HTERT RPE-1 (cell line): ENCODE results near the gene NCKAP1.
"Not testable (repeated sequence)": the region's sequence is repeated elsewhere in the genome, so short reads cannot be mapped to it uniquely, and the experiment has no call there.

Source experiments
- in situ Hi-C: fragments of 300-500 bp; cut with MboI; formaldehyde crosslinking; loops from 4 replicates; pipeline ENCODE4 v1.14.3; 2020; ENCODE audit warnings: low sequenced_read_pairs

Gene NCKAP1

GRCh38 chr2:182915369-182916326, 122.6 kb downstream of the NCKAP1 start:
- in situ Hi-C loops, result no loop called here

GRCh38 chr2:182914852-182915251, 123.4 kb downstream of the NCKAP1 start:
- in situ Hi-C loops, result no loop called here

DNA sequence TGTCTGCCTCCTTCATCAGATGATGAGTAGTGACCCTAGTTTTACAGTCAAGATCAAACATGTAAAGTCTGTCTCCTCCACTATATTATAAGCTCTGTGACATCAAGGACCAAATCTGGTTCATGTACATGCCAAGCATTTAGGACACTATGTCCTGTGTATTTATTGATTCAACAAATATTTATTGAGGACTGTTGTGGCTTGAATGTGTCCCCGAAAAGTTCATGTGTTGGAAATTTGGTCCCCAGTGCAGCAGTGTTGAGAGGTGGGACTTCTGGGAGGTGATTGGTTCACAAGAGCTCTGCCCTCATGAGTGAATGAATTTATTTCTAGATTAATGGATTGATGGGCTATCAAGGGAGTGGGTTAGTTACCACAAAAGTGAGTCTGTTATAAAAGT, 125.2 kb downstream of the NCKAP1 start:
- in situ Hi-C loops, result no loop called here

DNA sequence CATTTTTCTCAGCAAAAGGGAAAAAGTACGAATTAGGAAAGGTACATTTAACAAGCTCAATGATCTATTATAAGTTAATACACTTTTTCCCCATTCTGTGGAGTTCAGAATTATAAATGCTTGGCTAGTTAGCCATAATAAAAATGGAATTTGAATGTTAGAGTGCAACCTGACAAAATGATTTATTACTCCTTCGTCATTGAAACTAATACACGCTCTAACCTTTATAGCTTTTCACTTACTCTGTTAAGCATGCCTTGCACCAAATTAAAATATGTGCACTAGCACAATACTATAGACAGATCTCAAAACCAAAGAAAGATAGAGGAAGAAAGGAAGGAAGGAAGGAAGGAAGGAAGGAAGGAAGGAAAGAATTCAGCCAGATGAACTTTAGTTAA, 125.7 kb downstream of the NCKAP1 start:
- in situ Hi-C loops, result no loop called here

DNA sequence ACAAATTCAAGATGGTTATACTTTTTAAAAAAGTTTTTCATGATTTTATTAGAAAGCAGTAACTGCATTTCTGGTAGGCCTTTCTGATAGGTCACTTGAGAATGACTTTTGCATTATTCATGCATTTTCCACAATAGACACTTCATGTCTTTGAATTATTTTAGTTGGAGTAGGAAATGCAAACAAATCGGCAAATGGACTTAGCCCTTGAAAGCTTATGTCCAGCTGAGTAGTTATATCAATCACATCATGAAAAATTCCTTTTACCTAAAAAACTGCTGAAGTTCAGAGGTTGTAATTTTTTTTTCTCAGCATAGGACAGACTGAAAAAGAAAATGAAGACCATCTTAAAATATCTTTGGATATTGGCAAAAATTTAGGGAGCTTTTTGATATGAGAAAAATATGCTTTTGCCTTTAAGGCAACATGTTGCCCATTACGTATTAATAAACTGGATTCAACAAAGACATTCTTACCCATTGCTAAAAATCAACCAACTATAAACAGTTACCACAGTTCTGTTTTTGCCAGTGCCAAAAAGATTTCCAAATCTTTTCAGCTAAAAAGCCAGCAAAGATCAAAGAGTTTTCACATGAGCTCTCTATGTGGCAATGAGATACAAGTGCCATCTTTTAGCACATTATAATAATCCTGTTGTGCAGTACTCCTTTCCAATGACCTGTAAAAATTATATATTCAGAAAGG, 126.3 kb downstream of the NCKAP1 start:
- in situ Hi-C loops, result no loop called here

GRCh38 chr2:182910965-182911364, 127.3 kb downstream of the NCKAP1 start:
- in situ Hi-C loops, result no loop called here

DNA sequence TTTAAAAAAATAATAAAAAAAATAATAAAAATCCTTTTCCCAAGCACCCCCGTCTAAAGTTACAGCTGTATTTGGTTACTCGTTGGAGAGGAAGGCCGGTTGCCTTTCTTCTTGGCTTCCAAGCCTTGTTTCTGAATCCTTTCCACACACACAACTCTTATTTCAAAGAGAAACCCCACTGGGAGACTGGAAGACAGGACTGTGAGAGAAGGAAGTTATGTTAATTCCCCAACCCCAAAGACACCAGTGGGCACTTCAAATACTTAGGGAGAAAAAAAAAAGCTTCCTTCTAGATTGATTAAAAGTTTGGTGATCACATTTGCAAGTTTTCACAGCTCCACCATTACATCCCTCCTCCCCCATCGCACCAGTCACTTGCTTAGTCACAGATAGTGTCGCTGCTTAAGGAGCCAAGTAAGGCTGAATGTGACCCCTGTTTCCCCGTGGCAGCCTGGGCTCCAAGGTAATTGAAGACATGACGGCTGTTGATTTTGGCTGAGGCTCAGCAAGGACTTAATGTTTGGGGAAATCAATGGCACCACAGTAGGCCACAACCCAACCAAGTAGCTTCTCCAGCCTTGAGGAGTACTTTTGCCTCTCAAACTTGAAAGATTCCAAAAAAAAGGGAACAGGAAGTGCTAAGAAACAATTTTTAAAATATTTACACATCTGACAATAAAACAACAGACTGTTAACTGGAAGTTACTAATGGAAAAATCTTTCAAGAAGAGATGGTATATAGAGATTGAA, 131.0 kb downstream of the NCKAP1 start:
- in situ Hi-C loops, result no loop called here

- in situ Hi-C loops, result no loop called here
These were observed 131.8 kb downstream of the NCKAP1 start for GRCh38 chr2:182906454-182906853.

- in situ Hi-C loops, result no loop called here
These were observed 133.4 kb downstream of the NCKAP1 start for GRCh38 chr2:182904844-182905243.

DNA sequence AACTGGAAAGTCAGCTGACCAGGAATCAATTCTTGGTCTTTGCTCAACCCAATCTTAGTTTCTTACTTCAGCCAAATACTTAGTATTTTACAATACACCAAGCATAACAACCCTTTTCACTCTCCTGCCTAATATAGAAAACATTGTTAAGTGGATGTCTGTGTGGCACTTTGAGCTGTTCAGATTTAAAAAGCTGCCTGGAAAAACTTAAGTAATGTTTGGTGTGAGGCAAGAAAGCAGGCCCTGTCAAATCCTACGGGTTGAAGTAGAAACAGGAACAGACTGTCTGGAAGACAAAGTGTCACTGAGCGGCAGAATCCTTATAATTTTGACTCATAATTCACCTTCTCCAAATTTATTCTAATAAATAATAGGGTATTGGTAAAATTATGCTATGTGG, 134.7 kb downstream of the NCKAP1 start:
- in situ Hi-C loops, result no loop called here

DNA sequence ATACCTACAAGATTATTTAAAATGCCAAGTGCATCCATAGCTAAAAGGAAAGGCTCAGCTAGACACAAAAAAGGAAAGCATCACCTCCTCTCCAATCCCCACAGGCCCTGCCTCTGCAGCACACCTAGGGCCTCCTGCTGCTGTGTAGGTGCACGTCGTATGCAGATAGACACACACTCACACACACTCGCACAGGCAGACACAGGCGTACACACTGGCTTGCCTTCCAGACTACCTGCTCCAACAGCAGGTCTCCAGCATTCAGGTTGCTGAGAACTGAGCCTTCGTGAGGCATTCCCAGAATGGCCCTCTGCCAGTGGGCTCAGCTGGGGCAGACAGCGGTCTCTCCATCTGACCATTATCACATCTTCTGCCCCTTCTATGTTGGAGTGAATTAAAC, 136.5 kb downstream of the NCKAP1 start:
- in situ Hi-C loops, result no loop called here

GRCh38 chr2:182898718-182899117, 139.5 kb downstream of the NCKAP1 start:
- in situ Hi-C loops, result no loop called here

DNA sequence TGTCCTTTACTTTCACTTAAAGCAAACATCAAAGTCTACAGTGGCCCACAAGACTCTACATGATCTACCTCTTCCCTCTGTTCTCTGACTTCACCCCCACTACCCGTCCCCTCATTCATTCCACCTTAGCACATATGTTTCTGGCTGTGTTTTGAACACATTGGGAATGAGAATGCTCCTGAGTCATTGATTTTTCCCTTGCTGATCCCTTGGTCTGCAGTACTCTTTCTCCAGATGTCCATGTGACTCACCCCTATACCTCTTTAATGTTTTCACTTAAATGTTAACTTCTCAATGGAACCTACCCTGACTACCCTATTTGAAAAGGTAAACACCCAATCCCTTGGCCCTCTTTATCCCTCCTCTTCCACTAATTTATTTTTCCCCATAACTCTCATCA, 141.1 kb downstream of the NCKAP1 start:
- in situ Hi-C loops, result no loop called here

DNA sequence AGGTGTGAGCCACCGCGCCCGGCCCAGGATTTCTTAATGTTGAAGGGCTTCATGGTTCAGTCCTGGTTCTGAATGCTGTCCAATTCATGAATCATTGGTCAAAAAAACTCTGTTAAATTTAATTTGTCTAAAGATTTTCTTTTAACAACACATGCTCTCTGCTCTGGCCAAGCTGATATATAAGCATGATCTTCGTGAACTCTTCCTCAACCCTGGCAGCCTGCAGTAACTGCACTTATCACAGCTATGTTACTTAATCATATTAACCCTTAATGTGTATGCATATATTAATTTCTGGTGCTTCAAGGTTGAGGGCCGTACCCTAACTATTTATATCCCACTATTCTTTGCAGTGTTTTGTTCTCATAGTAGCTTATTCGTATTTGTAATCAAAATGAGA, 142.5 kb downstream of the NCKAP1 start:
- in situ Hi-C loops, result no loop called here

- in situ Hi-C loops, result no loop called here
These were observed 143.1 kb downstream of the NCKAP1 start for GRCh38 chr2:182895169-182895568.

DNA sequence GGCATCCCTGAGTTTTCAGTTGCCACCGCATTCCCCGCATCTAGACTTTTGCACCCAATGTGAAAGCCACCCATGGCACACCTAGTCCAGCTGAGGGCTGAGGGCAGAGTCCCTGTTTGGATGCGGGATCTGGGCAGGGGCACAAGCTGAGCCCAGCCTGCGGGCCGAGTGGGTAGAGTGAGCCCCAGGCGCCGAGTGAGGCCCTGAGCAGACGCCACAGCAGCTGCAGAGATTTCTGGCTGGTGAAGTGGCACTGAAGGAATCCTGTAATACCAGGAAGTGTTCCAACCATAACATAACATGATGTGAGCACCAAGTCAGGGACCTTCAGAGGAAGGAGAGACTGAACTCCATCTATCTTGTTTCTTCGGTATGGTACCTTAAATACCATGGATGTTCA, 144.1 kb downstream of the NCKAP1 start:
- in situ Hi-C loops, result no loop called here

DNA sequence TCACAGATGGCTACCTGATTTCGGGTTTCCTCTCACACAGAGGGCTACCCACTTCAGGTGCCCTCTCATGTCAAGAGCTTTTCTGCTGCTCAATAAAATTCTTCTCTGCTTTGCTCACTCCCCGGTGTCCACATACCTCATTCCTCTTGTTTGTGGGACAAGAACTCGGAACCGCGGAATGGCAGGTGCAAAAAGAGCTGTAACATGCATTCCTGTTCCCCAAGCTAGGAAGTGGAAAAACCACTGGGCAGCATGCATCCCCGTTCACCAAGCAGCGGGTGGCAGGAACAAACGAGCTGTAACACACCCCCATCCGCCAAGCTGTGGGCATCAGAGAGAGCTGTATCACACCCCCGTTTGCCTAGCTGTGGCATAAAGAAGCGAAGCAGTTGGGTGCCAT, 144.6 kb downstream of the NCKAP1 start:
- in situ Hi-C loops, result no loop called here

DNA sequence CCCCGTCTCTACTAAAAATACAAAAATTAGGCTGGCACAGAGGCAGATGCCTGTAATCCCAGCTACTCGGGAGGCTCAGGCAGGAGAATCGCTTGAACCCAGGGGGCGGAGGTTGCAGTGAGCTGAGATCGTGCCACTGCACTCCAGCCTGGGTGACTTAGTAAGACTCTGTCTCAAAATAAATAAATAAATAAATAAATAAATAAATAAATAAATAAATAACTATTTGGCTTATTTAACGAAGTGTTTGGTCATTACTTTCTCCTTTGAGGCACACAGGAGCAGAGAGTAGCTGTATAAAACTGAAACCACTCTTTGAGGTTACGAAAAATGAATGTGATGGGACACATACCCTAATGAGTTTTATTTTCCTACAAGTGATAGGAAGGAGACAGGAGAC, 145.2 kb downstream of the NCKAP1 start:
- in situ Hi-C loops, result not testable (repeated sequence)

GRCh38 chr2:182891611-182892010, 146.6 kb downstream of the NCKAP1 start:
- in situ Hi-C loops, result no loop called here

DNA sequence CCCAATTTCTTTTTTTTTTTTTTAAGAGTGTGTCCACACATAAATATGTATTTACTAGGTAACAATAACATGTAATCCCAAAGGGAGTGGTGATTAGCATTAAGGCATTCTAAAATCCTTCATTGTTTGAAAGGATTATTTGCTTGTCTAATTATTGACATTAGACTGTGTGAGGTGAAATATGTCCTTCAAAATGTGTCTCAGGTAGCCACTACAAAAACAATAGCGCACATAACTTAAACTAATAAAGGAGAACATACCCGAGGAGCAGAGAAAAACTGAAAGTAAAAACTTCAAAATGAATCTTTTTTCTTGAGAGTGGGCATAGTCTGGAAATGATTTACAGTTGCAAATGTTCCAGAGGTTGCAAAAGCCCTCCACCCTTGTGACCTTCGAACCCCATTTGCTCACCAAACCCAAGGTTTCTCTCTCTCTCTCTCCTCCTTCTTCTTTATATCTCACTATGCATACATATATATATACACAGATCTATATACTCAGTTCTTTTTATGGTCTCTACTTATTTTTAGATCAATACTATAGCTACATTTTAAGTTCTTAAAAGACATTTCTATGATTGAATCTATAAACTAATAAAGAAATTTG, 147.4 kb downstream of the NCKAP1 start:
- in situ Hi-C loops, result no loop called here

DNA sequence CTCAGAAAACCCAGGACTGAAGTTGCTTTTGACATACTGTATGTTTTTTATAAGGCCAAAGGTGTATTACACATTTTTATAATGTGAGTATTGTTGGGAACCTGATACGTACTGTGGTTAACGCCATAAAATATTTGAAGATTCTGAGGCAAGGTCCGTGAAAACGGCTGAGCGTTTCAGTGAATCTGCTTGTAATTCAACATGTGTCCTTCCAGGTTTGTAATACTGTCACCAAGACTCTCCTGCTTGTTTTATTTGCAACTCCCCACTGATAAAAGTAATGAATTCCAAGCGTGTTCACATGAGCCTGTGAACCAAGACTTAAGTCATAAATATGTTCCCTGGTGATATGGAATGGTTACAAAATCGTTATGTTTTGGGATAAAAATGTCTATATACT, 148.0 kb downstream of the NCKAP1 start:
- in situ Hi-C loops, result no loop called here
